GM19372 (cell line): Measurements from ENCODE around the gene CTDP1.

Experiments
- ATAC-seq: cut with Tn5 transposase; IDR thresholded peaks from one replicate; pipeline ENCODE4 v1.9.1; 2021; ENCODE audit warnings: mild to moderate bottlenecking, low read depth, moderate library complexity; ENCODE audit not compliant: unreplicated experiment

The CTDP1 gene

GRCh38 chr18:79803611-79804051 lies 124.0 kb downstream of the CTDP1 start:
- ATAC-seq, result no peak
